MM.1S (cell line): Measurements from ENCODE around the gene MAJIN.

Source experiments
- DNase-seq: peaks from one replicate; pipeline ENCODE4 v3.0.0-alpha.2; 2015
- H2AFZ ChIP-seq: fragments of 300-600 bp; sonication (generic); 2 replicates; pipeline ENCODE4 v1.6.0; 2016; ENCODE audit warnings: antibody characterized with exemption, low read length
- H3F3A ChIP-seq: fragments of 300-600 bp; sonication (generic); 2 replicates; pipeline ENCODE4 v1.6.1; 2016; ENCODE audit warnings: mild to moderate bottlenecking, antibody characterized with exemption, low read length, moderate library complexity, mixed read lengths; ENCODE audit not compliant: insufficient read depth
- H3K27ac ChIP-seq: fragments of 300-600 bp; sonication (generic); 2 replicates; pipeline ENCODE4 v1.5.1; 2016; ENCODE audit warnings: mild to moderate bottlenecking, low read length
- H3K27me3 ChIP-seq: fragments of 300-600 bp; sonication (generic); replicated peaks from 2 replicates; pipeline ENCODE4 v1.6.0; 2016; ENCODE audit warnings: low read length; ENCODE audit not compliant: insufficient read depth
- H3K36me3 ChIP-seq: fragments of 300-600 bp; sonication (generic); replicated peaks from 2 replicates; pipeline ENCODE4 v1.6.1; 2016; ENCODE audit warnings: mild to moderate bottlenecking, low read length, mixed read lengths; ENCODE audit not compliant: insufficient read depth
- H3K4me1 ChIP-seq: fragments of 300-600 bp; sonication (generic); 2 replicates; pipeline ENCODE4 v1.6.1; 2016; ENCODE audit warnings: low read length, mixed read lengths
- H3K4me2 ChIP-seq: fragments of 300-600 bp; sonication (generic); 2 replicates; pipeline ENCODE4 v1.6.0; 2016; ENCODE audit warnings: low read depth, low read length
- H3K4me3 ChIP-seq: fragments of 300-600 bp; sonication (generic); 2 replicates; pipeline ENCODE4 v1.5.1; 2016; ENCODE audit warnings: low read length, mixed read lengths
- H3K79me2 ChIP-seq: fragments of 300-600 bp; sonication (generic); 2 replicates; pipeline ENCODE4 v1.6.1; 2016; ENCODE audit warnings: mixed run types, low read length, mixed read lengths
- H3K9ac ChIP-seq: fragments of 300-600 bp; sonication (generic); 2 replicates; pipeline ENCODE4 v1.6.1; 2016; ENCODE audit warnings: low read length, mixed read lengths
- H3K9me2 ChIP-seq: fragments of 300-600 bp; sonication (generic); replicated peaks from 2 replicates; pipeline ENCODE4 v1.6.1; 2016; ENCODE audit warnings: mild to moderate bottlenecking, low read length, mixed read lengths; ENCODE audit not compliant: insufficient read depth
- H3K9me3 ChIP-seq: fragments of 300-600 bp; sonication (generic); replicated peaks from 2 replicates; pipeline ENCODE4 v1.6.1; 2016; ENCODE audit warnings: mild to moderate bottlenecking, low read length, mixed read lengths; ENCODE audit not compliant: insufficient read depth
- H4K20me1 ChIP-seq: fragments of 300-600 bp; sonication (generic); 2 replicates; pipeline ENCODE4 v1.6.1; 2016; ENCODE audit warnings: mild to moderate bottlenecking, low read length, moderate library complexity, mixed read lengths; ENCODE audit not compliant: insufficient read depth
- CTCF ChIP-seq: fragments of 300-600 bp; sonication (generic); IDR thresholded peaks from 2 replicates; pipeline ENCODE4 v1.5.1; 2016; ENCODE audit warnings: antibody characterized with exemption, low read length, mixed read lengths
- EZH2 ChIP-seq: fragments of 300-600 bp; sonication (generic); optimal IDR thresholded peaks from 2 replicates; pipeline ENCODE3; 2017; ENCODE audit warnings: low read depth, mild to moderate bottlenecking, antibody characterized with exemption, low read length, mixed read lengths
- EZH2phosphoT487 ChIP-seq: fragments of 300-600 bp; sonication (generic); IDR thresholded peaks from 2 replicates; pipeline ENCODE4 v1.6.1; 2018; ENCODE audit warnings: antibody characterized with exemption, low read length

MAJIN gene

DNA sequence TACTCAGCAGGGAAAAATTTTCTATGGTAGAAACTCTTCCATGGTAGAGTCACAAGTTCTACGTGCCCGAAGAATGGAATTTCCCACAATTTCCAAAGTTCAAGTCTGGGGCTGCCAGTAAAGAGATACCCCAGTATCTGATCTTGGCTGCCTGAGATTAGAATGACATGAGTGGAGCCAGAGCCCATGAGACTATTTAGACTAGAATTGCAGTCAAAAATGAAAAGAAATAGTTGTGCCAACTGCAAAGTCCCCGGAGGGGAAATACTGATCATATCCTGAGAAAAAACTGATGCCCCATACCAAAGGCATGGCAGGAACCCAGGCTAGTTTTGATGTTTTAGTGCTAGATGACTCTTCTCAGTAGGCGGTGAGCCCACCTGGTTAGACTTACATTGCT lies 11.2 kb downstream of the MAJIN start:
- H3K27ac ChIP-seq = no peak overlapping the region
- no peaks in the 10 kb centered on the region for H3K27me3 ChIP-seq
- H3F3A ChIP-seq = no peaks in the 10 kb centered on the region
- TF ChIP-seq EZH2 (no peak), CTCF (no peak)
- no peaks in the 10 kb centered on the region for H3K9me3 ChIP-seq
- no peaks in the 10 kb centered on the region for H4K20me1 ChIP-seq
- no peaks in the 10 kb centered on the region for H3K9me2 ChIP-seq
- no peak overlapping the region for H3K4me3 ChIP-seq
- no peak overlapping the region for H3K4me2 ChIP-seq
- no peak overlapping the region for H3K9ac ChIP-seq
- no peaks in the 10 kb centered on the region for H3K4me1 ChIP-seq
- H3K36me3 ChIP-seq = no peaks in the 10 kb centered on the region
- no peaks in the 10 kb centered on the region for H3K79me2 ChIP-seq
- no peak overlapping the region for H2AFZ ChIP-seq
- no peak for DNase-seq

- TF ChIP-seq EZH2phosphoT487 (no peak), EZH2 (no peak), CTCF (no peak)
- no peaks in the 10 kb centered on the region for H3K4me1 ChIP-seq
- no peak overlapping the region for H3K4me2 ChIP-seq
- no peaks in the 10 kb centered on the region for H3K79me2 ChIP-seq
- H3K9me3 ChIP-seq = no peaks in the 10 kb centered on the region
- no peak overlapping the region for H3K4me3 ChIP-seq
- no peak overlapping the region for H3K27ac ChIP-seq
- H3K36me3 ChIP-seq = no peaks in the 10 kb centered on the region
- H4K20me1 ChIP-seq = no peaks in the 10 kb centered on the region
- H3F3A ChIP-seq = no peaks in the 10 kb centered on the region
- H3K27me3 ChIP-seq = no peaks in the 10 kb centered on the region
- no peak for DNase-seq
- H3K9ac ChIP-seq = no peak overlapping the region
- H2AFZ ChIP-seq = no peak overlapping the region
- no peaks in the 10 kb centered on the region for H3K9me2 ChIP-seq
These were observed 12.4 kb downstream of the MAJIN start for GRCh38 chr11:64959498-64959897.

DNA sequence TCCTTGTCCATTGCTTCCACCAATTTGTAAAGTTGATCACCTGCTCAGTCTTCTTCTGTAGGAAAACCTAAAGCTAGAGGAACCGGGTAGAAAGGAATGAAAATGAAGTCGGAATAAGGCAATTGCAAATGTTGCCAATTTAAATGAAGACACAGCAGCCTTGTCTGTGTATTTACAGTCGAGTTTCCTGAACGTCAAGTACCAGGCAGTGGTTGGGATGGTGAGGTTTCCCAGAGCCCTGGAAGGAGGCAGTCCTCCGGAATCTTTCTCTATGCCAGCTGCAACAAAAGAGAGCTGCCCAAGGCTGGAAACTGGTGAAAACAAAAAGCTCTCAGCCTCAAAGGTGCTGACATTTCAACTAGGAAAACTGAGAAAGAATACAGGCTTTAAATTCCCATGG lies 17.7 kb downstream of the MAJIN start:
- no peak overlapping the region for H3K27ac ChIP-seq
- no peaks in the 10 kb centered on the region for H3K79me2 ChIP-seq
- H4K20me1 ChIP-seq = no peaks in the 10 kb centered on the region
- H2AFZ ChIP-seq = no peak overlapping the region
- no peaks in the 10 kb centered on the region for H3K9me2 ChIP-seq
- H3K9me3 ChIP-seq = no peaks in the 10 kb centered on the region
- no peaks in the 10 kb centered on the region for H3F3A ChIP-seq
- H3K9ac ChIP-seq = no peak overlapping the region
- no peaks in the 10 kb centered on the region for H3K4me1 ChIP-seq
- H3K4me2 ChIP-seq = no peak overlapping the region
- H3K36me3 ChIP-seq = no peaks in the 10 kb centered on the region
- H3K27me3 ChIP-seq = 0 out of 2 replicates have a peak, but pooled peaks cover 7% of the 10 kb centered on the region
- H3K4me3 ChIP-seq = no peak overlapping the region
- TF ChIP-seq EZH2 = no peak
- TF ChIP-seq EZH2phosphoT487 = no peak
- DNase-seq = no peak

DNA sequence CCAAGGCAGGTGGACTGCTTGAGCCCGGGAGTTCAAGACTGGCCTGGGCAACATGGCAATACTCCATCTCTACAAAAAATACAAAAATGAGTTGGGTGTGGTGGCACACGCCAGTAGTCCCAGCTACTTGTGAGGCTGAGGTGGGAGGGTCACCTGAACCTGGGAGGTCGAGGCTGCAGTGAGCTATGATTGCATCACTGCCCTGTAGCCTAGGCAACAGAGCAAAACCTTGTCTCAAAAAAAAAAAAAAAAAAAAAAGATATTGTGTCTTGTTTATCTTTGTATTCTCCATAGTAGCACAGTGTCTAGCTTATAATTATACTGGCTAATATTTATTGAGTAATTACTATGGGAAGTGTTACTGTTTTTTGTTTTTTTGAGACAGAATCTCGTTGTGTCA lies 20.4 kb downstream of the MAJIN start:
- no peak for DNase-seq
- Histone ChIP-seq H3K36me3 (no peaks in the 10 kb centered on the region), H3K4me1 (no peaks in the 10 kb centered on the region), H3K27ac (no peak overlapping the region), H3K4me3 (no peak overlapping the region), H3K79me2 (no peaks in the 10 kb centered on the region), H3K9me2 (no peaks in the 10 kb centered on the region), H4K20me1 (no peaks in the 10 kb centered on the region), H3K4me2 (no peak overlapping the region), H3K9ac (no peak overlapping the region), H3K9me3 (no peaks in the 10 kb centered on the region), H3F3A (no peaks in the 10 kb centered on the region), H3K27me3 (0 out of 2 replicates have a peak, but pooled peaks cover 7% of the 10 kb centered on the region), H2AFZ (no peak overlapping the region)
- TF ChIP-seq EZH2 (no peak), CTCF (no peak), EZH2phosphoT487 (no peak)
